Pancreas (tissue), 10 donors: ENCODE measurements around the gene STIM1. TPM values are rescaled to one million over a fixed set of nuclear protein-coding genes. Genes with fewer than 3 reads are reported as not detected.

Experiments
- ATAC-seq, 4 donors: fragments of 200-7000 bp; cut with Tn5 transposase; one replicate each; pipeline versions ENCODE4 v1.8.0 to v1.9.1; 2020; ENCODE audit warnings: mild to moderate bottlenecking in 4 of 4, moderate library complexity in 4 of 4
- DNase-seq, 6 donors: peaks; one replicate each; pipeline ENCODE4 v3.0.0-alpha.2; 2020
- FAIRE-seq: peaks from 2 replicates; lab custom pipeline; 2012; peaks lifted over from hg19 to GRCh38; lab: Jason Lieb, UNC
- H3K27ac ChIP-seq, 4 donors: fragments of 200-600 bp; sonication (generic); 1 replicate in 3 of 4; 2 replicates in 1 of 4; pipeline versions ENCODE4 v1.5.0 to v1.8.0; 2020
- H3K27me3 ChIP-seq, 4 donors: fragments of 200-600 bp; one replicate each; pipeline ENCODE4 v1.8.0; 2021
- H3K36me3 ChIP-seq, 3 donors: fragments of 200-600 bp; sonication (generic) in 1 of 3; one replicate each; pipeline versions ENCODE4 v1.5.0 to v1.8.0; 2020 to 2021
- H3K4me1 ChIP-seq, 3 donors: fragments of 200-600 bp; one replicate each; pipeline ENCODE4 v1.8.0; 2021
- H3K4me3 ChIP-seq, 4 donors: fragments of 200-600 bp; sonication (generic) in 2 of 4; one replicate each; pipeline versions ENCODE4 v1.5.0 to v1.8.0; 2020 to 2021
- H3K9me3 ChIP-seq, 4 donors: fragments of 200-600 bp; one replicate each; pipeline ENCODE4 v1.8.0; 2021
- WGBS, 2 donors: extraction: QIAGEN DNeasy Blood & Tissue Kit; methylation state at CpG; one replicate each; pipeline ENCODE4 v1.1.7; 2013; 5-methylcytosine and 5-hydroxymethylcytosine counted together
- intact Hi-C, 3 donors: fragments of 100-400 bp; cut with DNase I; formaldehyde crosslinking; loops; one replicate each; pipeline versions ENCODE4 v1.11.1 to v1.14.2; 2022
- polyA plus RNA-seq, 2 donors: library from polyadenylated mRNA; stranded (reverse); fragments of 200-250 nt; gene quantifications; one replicate each; pipeline ENCODE4 v1.2.3, GENCODE V29; 2013
- total RNA-seq, 6 donors: library from RNA; stranded (reverse); fragmentation: NEBNext Ultra II Directional in 4 of 6; extraction: Animal tissue kit (Norgen Biotek cat#: 25700) in 4 of 6; gene quantifications; one replicate each; pipeline versions ENCODE4 v1.2.1 to v1.2.4, GENCODE V29; 2021 to 2023
- TF ChIP-seq, protein P1 (sequence below), 4 donors: fragments of 200-600 bp; sonication (generic) in 3 of 4; IDR thresholded peaks; one replicate each; pipeline versions ENCODE4 v1.5.0 to v1.8.0; 2021; ENCODE audit warnings: antibody characterized with exemption in 4 of 4
- donor health status: healthy with polysubstance abuse.
- donor health status: DM: no; HTN: no; CAD: no; lungs with moderate emphysema.
- donor health status: DM: no; HTN: no; CAD: no.
- donor health status: control.
- donor health status: control.
- donor health status: Bipolar disorder and iron deficiency.
- donor health status: DM: yes; HTN: yes; CAD: no.
- donor health status: DM: no; HTN: no; CAD: no.
- donor health status: DM: no; HTN: no; CAD: no.
- donor health status: DM: yes; HTN: yes; CAD: no.

Gene STIM1
- total and polyA plus RNA-seq, 8 donors = 10.2 to 28.9 (median 18.8) TPM

DNA sequence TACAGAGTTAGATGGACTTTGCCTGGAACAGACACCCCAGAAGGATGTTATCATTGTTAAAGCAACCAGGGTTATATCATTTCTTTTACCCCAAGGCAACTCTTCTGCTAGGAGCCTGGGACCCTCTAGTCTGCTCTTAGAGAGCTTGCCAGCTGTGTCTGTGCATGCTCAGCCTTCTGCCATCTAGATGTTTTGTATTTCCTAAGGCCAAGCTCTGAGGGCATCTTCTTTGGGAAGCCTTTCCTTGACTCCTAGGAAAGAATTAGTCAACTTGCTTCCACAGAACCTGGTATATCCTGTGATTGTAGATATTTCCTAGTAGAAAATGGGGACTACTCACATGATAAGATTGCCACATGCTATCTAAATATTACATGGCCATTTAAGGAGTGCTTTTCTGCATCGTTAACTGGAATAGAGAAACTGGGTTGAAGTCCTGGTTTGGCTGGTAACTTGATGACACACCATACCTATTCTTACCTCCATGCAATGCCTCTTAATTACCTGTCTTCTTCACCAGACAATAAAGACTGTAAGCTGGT is 87.6 kb downstream of the STIM1 start:
- Histone ChIP-seq H3K4me3 (no peak overlapping the region), H3K4me1 (peaks cover 5 to 13% (median 9%) of the 10 kb centered on the region in 3 donors), H3K27ac (peak overlapping the region in 1 of 4 donors; percentile 10), H3K9me3 (no peaks in the 10 kb centered on the region), H3K27me3 (no peaks in the 10 kb centered on the region), H3K36me3 (no peaks in the 10 kb centered on the region)
- ATAC-seq (peak in 3 of 4 donors; percentile 6 to 29 (median 21)), FAIRE-seq (no peak), DNase-seq (no peak)
- TF ChIP-seq, protein P1, sequence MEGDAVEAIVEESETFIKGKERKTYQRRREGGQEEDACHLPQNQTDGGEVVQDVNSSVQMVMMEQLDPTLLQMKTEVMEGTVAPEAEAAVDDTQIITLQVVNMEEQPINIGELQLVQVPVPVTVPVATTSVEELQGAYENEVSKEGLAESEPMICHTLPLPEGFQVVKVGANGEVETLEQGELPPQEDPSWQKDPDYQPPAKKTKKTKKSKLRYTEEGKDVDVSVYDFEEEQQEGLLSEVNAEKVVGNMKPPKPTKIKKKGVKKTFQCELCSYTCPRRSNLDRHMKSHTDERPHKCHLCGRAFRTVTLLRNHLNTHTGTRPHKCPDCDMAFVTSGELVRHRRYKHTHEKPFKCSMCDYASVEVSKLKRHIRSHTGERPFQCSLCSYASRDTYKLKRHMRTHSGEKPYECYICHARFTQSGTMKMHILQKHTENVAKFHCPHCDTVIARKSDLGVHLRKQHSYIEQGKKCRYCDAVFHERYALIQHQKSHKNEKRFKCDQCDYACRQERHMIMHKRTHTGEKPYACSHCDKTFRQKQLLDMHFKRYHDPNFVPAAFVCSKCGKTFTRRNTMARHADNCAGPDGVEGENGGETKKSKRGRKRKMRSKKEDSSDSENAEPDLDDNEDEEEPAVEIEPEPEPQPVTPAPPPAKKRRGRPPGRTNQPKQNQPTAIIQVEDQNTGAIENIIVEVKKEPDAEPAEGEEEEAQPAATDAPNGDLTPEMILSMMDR (IDR thresholded peaks at IDR 0.05) = no peak
- intact Hi-C loops = no loop called here
- 32 to 38% methylated on average over 1 of the region's 1 CpG for WGBS, 2 donors

DNA sequence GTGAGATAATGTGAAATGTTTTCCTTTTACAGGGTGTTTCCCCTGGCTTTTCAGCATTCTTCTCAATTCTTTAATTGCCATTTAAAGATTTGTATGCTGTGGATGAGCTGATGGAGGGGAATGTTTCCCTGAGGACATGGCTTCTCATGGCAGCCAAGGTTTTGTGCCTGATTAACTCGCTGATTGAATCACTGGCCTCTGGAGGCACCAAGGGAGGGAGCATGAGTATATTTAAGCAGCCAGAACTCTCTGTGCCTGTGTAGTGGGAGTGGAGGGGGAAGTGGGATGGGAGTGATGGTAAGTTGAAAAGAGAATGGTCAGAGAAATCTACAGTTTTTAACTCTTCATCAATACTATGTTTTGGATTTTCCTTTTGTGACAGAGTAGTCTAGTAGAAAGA is 88.7 kb downstream of the STIM1 start:
- FAIRE-seq = no peak
- Histone ChIP-seq H3K4me1 (peaks cover 5 to 13% (median 9%) of the 10 kb centered on the region in 3 donors), H3K9me3 (no peaks in the 10 kb centered on the region), H3K4me3 (no peak overlapping the region), H3K36me3 (no peaks in the 10 kb centered on the region), H3K27me3 (no peaks in the 10 kb centered on the region), H3K27ac (no peak overlapping the region)
- TF ChIP-seq, protein P1 (IDR thresholded peaks at IDR 0.05) = no peak
- no peak for DNase-seq
- intact Hi-C loops = no loop called here
- 82 to 92% methylated on average over 1 of the region's 1 CpG for WGBS, 2 donors
- peak in 1 of 4 donors; percentile 31 for ATAC-seq

DNA sequence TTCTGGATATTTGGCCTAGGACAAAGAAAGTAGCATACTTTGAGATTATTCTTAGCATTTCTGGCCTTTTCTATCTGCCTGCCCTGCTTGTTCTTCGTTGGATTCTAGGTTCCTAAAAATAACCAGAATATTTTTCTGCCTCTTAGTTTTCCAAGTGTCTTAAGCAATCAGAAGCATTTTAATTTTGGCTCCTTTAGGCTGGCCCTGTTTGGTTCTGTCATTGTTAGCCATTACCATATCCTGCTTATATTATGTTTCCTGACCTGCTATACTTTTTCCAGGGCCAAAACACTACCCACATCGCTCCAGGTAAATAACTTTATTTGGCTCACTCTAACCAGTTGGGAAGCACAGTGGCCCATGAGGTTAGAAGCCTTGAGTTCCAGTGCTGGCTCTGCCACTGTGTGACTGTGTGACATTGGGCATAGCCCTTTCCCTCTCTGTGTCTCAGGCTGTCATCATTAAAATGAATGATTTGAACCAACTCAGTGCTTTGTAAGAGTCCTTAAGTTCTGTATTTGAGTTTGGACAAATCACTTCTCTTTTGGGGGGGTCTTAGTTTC is 91.1 kb downstream of the STIM1 start:
- intact Hi-C loops = no loop called here
- DNase-seq (no peak), ATAC-seq (no peak), FAIRE-seq (no peak)
- H3K36me3 ChIP-seq = no peaks in the 10 kb centered on the region
- peaks cover 5 to 13% (median 9%) of the 10 kb centered on the region in 3 donors for H3K4me1 ChIP-seq
- no peak overlapping the region for H3K4me3 ChIP-seq
- no peaks in the 10 kb centered on the region for H3K9me3 ChIP-seq
- TF ChIP-seq, protein P1 (IDR thresholded peaks at IDR 0.05) = no peak
- H3K27ac ChIP-seq = peak overlapping the region in 2 of 4 donors; percentile 25 to 33
- no peaks in the 10 kb centered on the region for H3K27me3 ChIP-seq
- WGBS, 2 donors = 75 to 80% methylated on average over 2 of the region's 2 CpGs

GRCh38 chr11:3947061-3947460 is 91.6 kb downstream of the STIM1 start:
- intact Hi-C loops = no loop called here
- ATAC-seq = peak in 3 of 4 donors; percentile 41 to 55 (median 46)
- FAIRE-seq = peak; percentile 23

More at GRCh38 chr11:3947061-3947460, 91.6 kb downstream of the STIM1 start:
- WGBS, 2 donors = 58 to 64% methylated on average over 1 of the region's 1 CpG
- no peak overlapping the region for H3K4me3 ChIP-seq
- no peaks in the 10 kb centered on the region for H3K9me3 ChIP-seq
- DNase-seq = no peak
- no peaks in the 10 kb centered on the region for H3K27me3 ChIP-seq
- TF ChIP-seq, protein P1 (IDR thresholded peaks at IDR 0.05) = no peak
- H3K36me3 ChIP-seq = no peaks in the 10 kb centered on the region
- peaks cover 4 to 13% (median 9%) of the 10 kb centered on the region in 3 donors for H3K4me1 ChIP-seq
- H3K27ac ChIP-seq = peak overlapping the region in 1 of 4 donors; percentile 34
